ENCODE results near the gene TNFAIP1. TPM values are rescaled to one million over a fixed set of nuclear protein-coding genes. Genes with fewer than 3 reads are reported as not detected.

The TNFAIP1 gene
- total RNA-seq, 1 experiment from 2014 or later, result 49.4 TPM

DNA sequence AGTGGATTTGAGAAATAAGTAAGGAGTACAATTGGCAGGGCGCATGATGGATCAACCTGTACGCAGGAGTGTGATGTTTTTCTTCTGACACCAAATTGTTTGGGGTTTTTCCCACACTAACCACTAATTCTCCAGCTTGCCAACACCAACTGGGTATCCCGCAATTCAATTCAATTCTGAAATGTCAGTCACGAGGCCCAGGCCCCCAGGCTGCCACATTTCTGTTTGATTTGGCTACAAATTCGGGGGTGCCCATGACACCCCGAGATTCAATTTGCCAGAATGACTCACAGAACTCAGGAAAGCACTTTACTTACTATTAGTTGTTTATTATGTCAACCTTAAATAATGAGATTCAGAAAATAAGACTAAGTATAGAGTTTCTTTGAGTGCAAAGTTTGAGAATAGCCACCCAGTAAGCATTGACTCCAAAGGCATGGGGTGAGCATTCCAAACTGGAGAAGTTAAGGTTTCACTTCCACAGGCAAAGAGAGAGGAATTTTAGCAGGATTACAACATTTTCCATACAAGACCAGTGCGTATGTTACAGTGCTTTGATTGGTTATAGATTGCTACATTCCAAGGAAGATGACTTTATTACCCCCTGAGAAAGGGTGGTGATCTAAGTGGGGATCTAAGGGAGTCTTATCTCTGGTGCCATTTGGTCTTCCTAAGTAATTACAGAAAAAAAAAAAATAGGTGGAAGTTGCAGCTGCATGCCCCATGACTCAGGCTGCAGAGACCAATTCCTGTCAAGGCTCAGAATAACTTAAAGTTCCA lies 59.0 kb downstream of the TNFAIP1 start:
- Mint-ChIP-seq H3K4me3 (ENCODE audit: low read depth, unreplicated experiment) (no peak overlapping the region), H3K36me3 (ENCODE audit: insufficient read depth, unreplicated experiment) (peaks cover 8% of the 10 kb centered on the region), H3K27me3 (ENCODE audit: unreplicated experiment) (no peaks in the 10 kb centered on the region), H3K4me1 (ENCODE audit: low read depth, unreplicated experiment) (no peaks in the 10 kb centered on the region), H3K27ac (ENCODE audit: unreplicated experiment) (no peak overlapping the region), H3K9me3 (ENCODE audit: low read depth, unreplicated experiment) (no peaks in the 10 kb centered on the region)
- CTCF ChIA-PET, result interaction anchor here (1.0 kb wide), 1 partner anchor 22 kb away, joined by 3 read pairs; no protein-coding TSS in a partner anchor
- TF ChIP-seq, protein P1, sequence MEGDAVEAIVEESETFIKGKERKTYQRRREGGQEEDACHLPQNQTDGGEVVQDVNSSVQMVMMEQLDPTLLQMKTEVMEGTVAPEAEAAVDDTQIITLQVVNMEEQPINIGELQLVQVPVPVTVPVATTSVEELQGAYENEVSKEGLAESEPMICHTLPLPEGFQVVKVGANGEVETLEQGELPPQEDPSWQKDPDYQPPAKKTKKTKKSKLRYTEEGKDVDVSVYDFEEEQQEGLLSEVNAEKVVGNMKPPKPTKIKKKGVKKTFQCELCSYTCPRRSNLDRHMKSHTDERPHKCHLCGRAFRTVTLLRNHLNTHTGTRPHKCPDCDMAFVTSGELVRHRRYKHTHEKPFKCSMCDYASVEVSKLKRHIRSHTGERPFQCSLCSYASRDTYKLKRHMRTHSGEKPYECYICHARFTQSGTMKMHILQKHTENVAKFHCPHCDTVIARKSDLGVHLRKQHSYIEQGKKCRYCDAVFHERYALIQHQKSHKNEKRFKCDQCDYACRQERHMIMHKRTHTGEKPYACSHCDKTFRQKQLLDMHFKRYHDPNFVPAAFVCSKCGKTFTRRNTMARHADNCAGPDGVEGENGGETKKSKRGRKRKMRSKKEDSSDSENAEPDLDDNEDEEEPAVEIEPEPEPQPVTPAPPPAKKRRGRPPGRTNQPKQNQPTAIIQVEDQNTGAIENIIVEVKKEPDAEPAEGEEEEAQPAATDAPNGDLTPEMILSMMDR (IDR thresholded peaks at IDR 0.05; ENCODE audit: unreplicated experiment), result no peak
- no TSS peak for BruUV-seq (replicated peaks)
- intact Hi-C loops (cut with micrococcal nuclease; ENCODE audit: unreplicated experiment), result no loop called here
- no peak for DNase-seq

DNA sequence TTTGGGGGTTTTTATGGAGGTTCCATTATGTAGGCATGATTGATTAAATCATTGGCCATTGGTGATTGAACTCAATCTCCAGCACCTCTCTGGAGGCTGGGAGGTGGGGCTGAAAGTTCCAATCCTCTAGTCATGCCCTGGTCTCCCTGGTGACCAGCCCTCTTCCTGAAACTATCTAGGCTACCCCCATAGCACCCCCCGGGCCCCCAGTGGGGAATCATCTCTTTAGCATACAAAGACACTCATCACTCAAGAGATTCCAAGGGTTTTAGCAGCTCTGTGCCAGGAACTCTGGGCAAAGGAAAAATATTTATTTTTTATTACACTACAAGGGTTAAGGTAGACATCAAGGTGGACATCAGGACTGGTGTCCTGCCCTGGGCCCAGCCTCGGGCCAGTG lies 59.9 kb downstream of the TNFAIP1 start:
- no peaks in the 10 kb centered on the region for H3K9me3 Mint-ChIP-seq (ENCODE audit: low read depth, unreplicated experiment)
- H3K4me3 Mint-ChIP-seq (ENCODE audit: low read depth, unreplicated experiment), result no peak overlapping the region
- H3K27me3 Mint-ChIP-seq (ENCODE audit: unreplicated experiment), result no peaks in the 10 kb centered on the region
- H3K36me3 Mint-ChIP-seq (ENCODE audit: insufficient read depth, unreplicated experiment), result peaks cover 8% of the 10 kb centered on the region
- no peaks in the 10 kb centered on the region for H3K4me1 Mint-ChIP-seq (ENCODE audit: low read depth, unreplicated experiment)
- no peak overlapping the region for H3K27ac Mint-ChIP-seq (ENCODE audit: unreplicated experiment)
- no TSS peak for BruUV-seq (replicated peaks)
- CTCF ChIA-PET, result no interaction called here
- TF ChIP-seq, protein P1 (IDR thresholded peaks at IDR 0.05; ENCODE audit: unreplicated experiment), result no peak
- intact Hi-C loops (cut with micrococcal nuclease; ENCODE audit: unreplicated experiment), result no loop called here
- DNase-seq, result no peak

DNA sequence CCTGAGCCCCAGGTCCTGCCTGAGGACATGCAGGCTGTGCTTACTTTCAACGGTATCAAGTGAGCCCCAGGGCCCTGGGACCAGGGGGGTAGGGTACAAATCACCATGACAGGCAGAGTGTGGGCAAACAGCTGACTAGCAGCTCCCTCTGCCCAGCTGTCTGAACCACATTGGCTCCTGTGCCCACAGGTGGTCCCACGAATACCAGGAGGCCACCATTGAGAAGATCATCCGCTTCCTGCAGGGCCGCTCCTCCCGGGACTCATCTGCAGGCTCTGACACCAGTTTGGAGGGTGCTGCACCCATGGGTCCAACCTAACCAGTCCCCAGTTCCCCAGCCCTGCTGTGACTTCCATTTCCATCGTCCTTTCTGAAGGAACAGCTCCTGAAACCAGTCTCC lies 60.4 kb downstream of the TNFAIP1 start:
- CTCF ChIA-PET, result no interaction called here
- DNase-seq, result no peak

More for the DNA sequence above, 60.4 kb downstream of the TNFAIP1 start:
- Mint-ChIP-seq H3K27me3 (ENCODE audit: unreplicated experiment) (no peaks in the 10 kb centered on the region), H3K9me3 (ENCODE audit: low read depth, unreplicated experiment) (no peaks in the 10 kb centered on the region), H3K36me3 (ENCODE audit: insufficient read depth, unreplicated experiment) (peaks cover 8% of the 10 kb centered on the region), H3K4me1 (ENCODE audit: low read depth, unreplicated experiment) (no peaks in the 10 kb centered on the region), H3K4me3 (ENCODE audit: low read depth, unreplicated experiment) (no peak overlapping the region), H3K27ac (ENCODE audit: unreplicated experiment) (no peak overlapping the region)
- BruUV-seq (replicated peaks), result no TSS peak
- intact Hi-C loops (cut with micrococcal nuclease; ENCODE audit: unreplicated experiment), result no loop called here
- TF ChIP-seq, protein P1 (IDR thresholded peaks at IDR 0.05; ENCODE audit: unreplicated experiment), result no peak

Small RNA genes lying within 50 kb of the gene (microRNA-seq; reads per million reads assigned to microRNA genes)
- gene MIR4723, result 2.1 reads per million

Other genes starting within 250 kb of the TNFAIP1 start
- 110 and 114 TPM in 2 replicates for gene TMEM97, start 16.6 kb upstream of the TNFAIP1 start, total RNA-seq (2022)
- gene IFT20, start 289 bp upstream of the TNFAIP1 start, total RNA-seq (2022), result 31.9 and 32.1 TPM in 2 replicates
- gene POLDIP2, start 21.8 kb downstream of the TNFAIP1 start, total RNA-seq (2022), result 82.7 and 85.9 TPM in 2 replicates
- not detected in 2 replicates for gene SEBOX, start 29.4 kb downstream of the TNFAIP1 start, total RNA-seq (2022)
- gene VTN, start 34.5 kb downstream of the TNFAIP1 start, total RNA-seq (2022), result 0.22 TPM in 1 of 2 replicates, not detected in the other
- gene SARM1, start 35.9 kb downstream of the TNFAIP1 start, total RNA-seq (2022), result 7.1 and 8.1 TPM in 2 replicates
- 13.3 and 17.0 TPM in 2 replicates for gene SLC46A1, start 70.5 kb downstream of the TNFAIP1 start, total RNA-seq (2022)
- not detected in 2 replicates for gene SLC13A2, start 137.9 kb downstream of the TNFAIP1 start, total RNA-seq (2022)
- not detected in 2 replicates for gene FOXN1, start 170.6 kb downstream of the TNFAIP1 start, total RNA-seq (2022)
- gene UNC119, start 216.9 kb downstream of the TNFAIP1 start, total RNA-seq (2022), result 13.0 and 14.6 TPM in 2 replicates
- gene PIGS, start 235.8 kb downstream of the TNFAIP1 start, total RNA-seq (2022), result 50.9 and 59.2 TPM in 2 replicates
- gene ALDOC, start 241.1 kb downstream of the TNFAIP1 start, total RNA-seq (2022), result 2.6 and 2.8 TPM in 2 replicates

Measured in Calu3 (cell line).